Suprapubic skin (tissue), 4 donors: ENCODE results near the gene CFL1. TPM values are rescaled to one million over a fixed set of nuclear protein-coding genes. Genes with fewer than 3 reads are reported as not detected.

ENCODE experiments used
- DNase-seq, 2 donors: peaks; one replicate each; pipeline ENCODE4 v3.0.0-alpha.2; 2019; ENCODE audit warnings: low spot score in 2 of 2
- H3K27ac ChIP-seq: fragments of 200-600 bp; sonication (generic); one replicate; pipeline ENCODE4 v1.5.1; 2019
- H3K27me3 ChIP-seq: fragments of 200-600 bp; sonication (generic); one replicate; pipeline ENCODE4 v1.5.1; 2019
- H3K36me3 ChIP-seq: fragments of 200-600 bp; sonication (generic); one replicate; pipeline ENCODE4 v1.5.1; 2019
- H3K4me1 ChIP-seq: fragments of 200-600 bp; sonication (generic); one replicate; pipeline ENCODE4 v1.5.1; 2019
- H3K4me3 ChIP-seq: fragments of 200-600 bp; sonication (generic); one replicate; pipeline ENCODE4 v1.5.1; 2019; ENCODE audit warnings: mild to moderate bottlenecking
- H3K9me3 ChIP-seq: fragments of 200-600 bp; sonication (generic); one replicate; pipeline ENCODE4 v1.5.1; 2019
- EP300 ChIP-seq: sonication (generic); formaldehyde crosslinking; IDR thresholded peaks from one replicate; pipeline ENCODE4 v1.6.1; 2017; ENCODE audit warnings: antibody characterized with exemption
- POLR2A ChIP-seq, 2 donors: fragments of 450-650 bp; IDR thresholded peaks; one replicate each; pipeline ENCODE4 v1.6.1; 2017; ENCODE audit warnings: antibody characterized with exemption in 2 of 2, mild to moderate bottlenecking in 2 of 2, moderate library complexity in 2 of 2
- POLR2AphosphoS5 ChIP-seq, 3 donors: sonication (generic); formaldehyde crosslinking; IDR thresholded peaks; one replicate each; pipeline ENCODE4 v1.6.1; 2017; ENCODE audit warnings: antibody characterized with exemption in 3 of 3
- WGBS: methylation state at CpG from one replicate; pipeline ENCODE4 v1.1.5; 2018; 5-methylcytosine and 5-hydroxymethylcytosine counted together
- total RNA-seq, 4 donors: library from RNA; depleted of rRNA; stranded (reverse); fragments of >200 nt; gene quantifications; one replicate each; pipeline ENCODE4 v1.1.0, GENCODE V29; 2016
- TF ChIP-seq, protein P1 (sequence below), 2 donors: fragments of 200-600 bp in 1 of 2; fragments of 450-650 bp in 1 of 2; sonication (generic) in 1 of 2; IDR thresholded peaks; one replicate each; pipeline ENCODE4 v1.5.1; 2016 to 2019; ENCODE audit warnings: antibody characterized with exemption in 2 of 2, mild to moderate bottlenecking in 1 of 2, moderate library complexity in 1 of 2

CFL1 gene
- total RNA-seq, 4 donors from 2014 or later, result 331 to 608 (median 584) TPM

DNA sequence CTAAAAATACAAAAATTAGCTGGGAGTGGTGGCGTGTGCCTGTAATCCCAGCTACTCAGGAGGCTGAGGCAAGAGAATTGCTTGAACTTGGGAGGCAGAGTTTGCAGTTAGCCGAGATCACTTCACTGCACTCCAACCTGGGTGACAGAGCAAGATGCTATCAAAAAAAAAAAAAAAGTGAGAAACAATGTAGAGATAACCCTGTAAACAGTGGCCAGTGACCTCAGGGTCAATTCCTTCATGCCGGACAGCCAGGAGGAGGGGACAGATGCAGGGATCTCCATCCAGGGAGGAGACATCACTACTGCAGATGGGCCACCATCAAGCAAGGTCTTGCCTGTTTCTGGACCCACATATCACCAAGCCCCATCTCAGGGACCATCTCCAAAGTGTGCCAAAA is 10.2 kb downstream of the CFL1 start:
- no peak overlapping the region for H3K27ac ChIP-seq
- H3K9me3 ChIP-seq, result no peaks in the 10 kb centered on the region
- peaks cover 19% of the 10 kb centered on the region for H3K36me3 ChIP-seq
- H3K27me3 ChIP-seq, result no peaks in the 10 kb centered on the region
- DNase-seq, result peak in 1 of 2 donors; percentile 46
- no peak overlapping the region for H3K4me3 ChIP-seq
- WGBS, result 88% methylated on average over 3 of the region's 3 CpGs
- peaks cover 5% of the 10 kb centered on the region for H3K4me1 ChIP-seq
- TF ChIP-seq EP300, result no peak
- TF ChIP-seq POLR2AphosphoS5 (IDR thresholded peaks at IDR 0.05), result no peak
- TF ChIP-seq POLR2A (IDR thresholded peaks at IDR 0.05), result no peak
- TF ChIP-seq, protein P1, sequence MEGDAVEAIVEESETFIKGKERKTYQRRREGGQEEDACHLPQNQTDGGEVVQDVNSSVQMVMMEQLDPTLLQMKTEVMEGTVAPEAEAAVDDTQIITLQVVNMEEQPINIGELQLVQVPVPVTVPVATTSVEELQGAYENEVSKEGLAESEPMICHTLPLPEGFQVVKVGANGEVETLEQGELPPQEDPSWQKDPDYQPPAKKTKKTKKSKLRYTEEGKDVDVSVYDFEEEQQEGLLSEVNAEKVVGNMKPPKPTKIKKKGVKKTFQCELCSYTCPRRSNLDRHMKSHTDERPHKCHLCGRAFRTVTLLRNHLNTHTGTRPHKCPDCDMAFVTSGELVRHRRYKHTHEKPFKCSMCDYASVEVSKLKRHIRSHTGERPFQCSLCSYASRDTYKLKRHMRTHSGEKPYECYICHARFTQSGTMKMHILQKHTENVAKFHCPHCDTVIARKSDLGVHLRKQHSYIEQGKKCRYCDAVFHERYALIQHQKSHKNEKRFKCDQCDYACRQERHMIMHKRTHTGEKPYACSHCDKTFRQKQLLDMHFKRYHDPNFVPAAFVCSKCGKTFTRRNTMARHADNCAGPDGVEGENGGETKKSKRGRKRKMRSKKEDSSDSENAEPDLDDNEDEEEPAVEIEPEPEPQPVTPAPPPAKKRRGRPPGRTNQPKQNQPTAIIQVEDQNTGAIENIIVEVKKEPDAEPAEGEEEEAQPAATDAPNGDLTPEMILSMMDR (IDR thresholded peaks at IDR 0.05), result no peak

DNA sequence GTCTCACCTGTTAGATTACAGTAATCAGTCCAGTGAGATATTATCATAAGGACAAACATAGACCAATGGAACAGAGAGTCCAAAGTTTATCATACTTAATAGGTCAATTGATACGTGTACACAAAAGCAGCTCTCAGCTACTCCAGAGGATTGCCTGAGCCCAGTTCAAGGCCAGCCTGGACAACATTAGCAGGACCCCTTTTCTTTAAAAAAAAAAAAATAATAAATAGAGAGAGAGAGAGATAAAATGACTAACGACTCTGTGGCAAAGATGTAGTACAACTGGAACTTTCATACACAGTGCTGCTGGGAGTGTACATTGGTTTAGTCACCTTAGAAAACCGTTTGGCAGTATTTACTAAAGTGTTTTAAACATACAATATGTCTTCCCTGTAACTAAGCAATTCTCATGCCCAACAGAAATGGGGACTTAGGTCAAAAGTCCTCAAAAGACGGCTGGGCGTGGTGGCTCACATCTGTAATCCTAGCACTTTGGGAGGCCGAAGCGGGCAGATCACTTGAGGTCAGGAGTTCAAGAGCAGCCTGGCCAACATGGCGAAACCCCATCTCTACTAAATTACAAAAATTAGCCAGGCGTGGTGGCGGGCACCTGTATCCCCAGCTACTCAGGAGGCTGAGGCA is 13.6 kb downstream of the CFL1 start:
- H3K4me1 ChIP-seq, result no peaks in the 10 kb centered on the region
- WGBS, result 87% methylated on average over 10 of the region's 10 CpGs
- H3K4me3 ChIP-seq, result no peak overlapping the region
- H3K9me3 ChIP-seq, result no peaks in the 10 kb centered on the region
- no peak overlapping the region for H3K27ac ChIP-seq
- TF ChIP-seq POLR2AphosphoS5 (IDR thresholded peaks at IDR 0.05) (no peak), EP300 (no peak), POLR2A (IDR thresholded peaks at IDR 0.05) (no peak)
- TF ChIP-seq, protein P1 (IDR thresholded peaks at IDR 0.05), result no peak
- DNase-seq, result peak in 1 of 2 donors; percentile 20
- no peaks in the 10 kb centered on the region for H3K36me3 ChIP-seq
- H3K27me3 ChIP-seq, result no peaks in the 10 kb centered on the region

DNA sequence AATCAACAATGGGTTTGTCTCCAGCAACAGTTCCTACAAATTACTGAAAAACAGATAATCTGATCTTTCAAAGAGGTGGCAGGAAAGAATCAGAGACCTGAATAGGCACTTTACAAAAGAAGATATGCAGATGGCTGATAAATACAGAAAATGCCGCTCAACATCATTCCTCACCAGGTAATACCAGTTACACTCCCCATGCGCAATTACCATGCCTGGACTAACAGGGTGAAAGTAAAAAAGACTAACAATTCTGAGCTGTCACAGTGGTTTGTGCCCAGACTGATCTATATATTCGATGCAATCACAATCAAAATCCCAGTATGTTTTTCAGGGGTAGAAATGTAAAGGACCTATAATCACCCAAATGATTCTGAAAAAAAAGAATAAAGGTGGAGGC is 14.2 kb downstream of the CFL1 start:
- no peaks in the 10 kb centered on the region for H3K27me3 ChIP-seq
- DNase-seq, result no peak
- H3K36me3 ChIP-seq, result no peaks in the 10 kb centered on the region
- H3K9me3 ChIP-seq, result no peaks in the 10 kb centered on the region
- H3K4me1 ChIP-seq, result no peaks in the 10 kb centered on the region
- no peak overlapping the region for H3K4me3 ChIP-seq
- H3K27ac ChIP-seq, result no peak overlapping the region
- WGBS, result 94% methylated on average over 3 of the region's 3 CpGs
- TF ChIP-seq, protein P1 (IDR thresholded peaks at IDR 0.05), result no peak
- no peak for TF ChIP-seq POLR2AphosphoS5 (IDR thresholded peaks at IDR 0.05)
- no peak for TF ChIP-seq EP300
- TF ChIP-seq POLR2A (IDR thresholded peaks at IDR 0.05), result no peak

DNA sequence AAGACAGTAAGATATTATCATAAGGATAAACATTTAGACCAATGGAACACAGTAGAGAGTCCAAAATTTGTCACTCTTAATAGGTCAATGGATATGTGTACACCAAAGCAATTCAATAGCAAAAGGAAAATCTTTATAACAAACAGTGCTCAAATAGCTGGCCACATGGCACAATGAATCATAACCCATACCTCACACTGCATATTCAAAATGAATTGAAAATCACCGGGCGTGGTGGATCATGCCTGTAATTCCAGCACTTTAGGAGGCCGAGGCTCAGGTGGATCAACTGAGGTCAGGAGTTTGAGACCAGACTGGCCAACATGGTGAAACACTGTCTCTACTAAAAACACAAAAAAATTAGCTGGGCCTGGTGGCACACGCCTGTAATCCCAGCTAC is 15.8 kb downstream of the CFL1 start:
- WGBS, result 96% methylated on average over 4 of the region's 4 CpGs
- no peaks in the 10 kb centered on the region for H3K4me1 ChIP-seq
- H3K4me3 ChIP-seq, result no peak overlapping the region
- no peak for DNase-seq
- no peak overlapping the region for H3K27ac ChIP-seq
- no peaks in the 10 kb centered on the region for H3K36me3 ChIP-seq
- no peaks in the 10 kb centered on the region for H3K27me3 ChIP-seq
- TF ChIP-seq POLR2A (IDR thresholded peaks at IDR 0.05) (no peak), POLR2AphosphoS5 (IDR thresholded peaks at IDR 0.05) (no peak)
- TF ChIP-seq, protein P1 (IDR thresholded peaks at IDR 0.05), result no peak
- no peaks in the 10 kb centered on the region for H3K9me3 ChIP-seq

DNA sequence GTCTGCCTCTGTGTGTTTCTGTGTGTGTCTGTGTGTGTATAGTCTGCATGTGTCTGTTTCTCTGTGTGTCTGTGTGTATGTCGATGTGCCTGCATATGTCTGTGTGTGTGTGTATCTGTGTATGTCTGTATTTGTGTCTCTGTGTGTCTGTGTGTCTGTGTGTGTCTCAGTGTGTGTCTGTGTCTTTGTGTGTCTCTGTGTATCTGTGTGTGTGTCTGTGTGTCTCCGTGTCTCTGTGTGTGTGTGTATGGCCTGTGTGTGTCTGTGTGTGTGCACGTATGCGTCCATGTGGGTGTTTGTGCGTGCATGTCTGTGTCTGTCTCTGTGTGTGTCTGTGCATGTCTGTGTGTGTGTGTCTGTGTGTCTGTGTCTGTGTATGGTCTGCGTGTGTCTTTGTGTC is 23.8 kb downstream of the CFL1 start:
- TF ChIP-seq, protein P1 (IDR thresholded peaks at IDR 0.05), result no peak
- TF ChIP-seq EP300 (no peak), POLR2AphosphoS5 (IDR thresholded peaks at IDR 0.05) (no peak), POLR2A (IDR thresholded peaks at IDR 0.05) (no peak)
- peak in 1 of 2 donors; percentile 30 for DNase-seq

More for the DNA sequence above, 23.8 kb downstream of the CFL1 start:
- Histone ChIP-seq H3K4me3 (peak overlapping the region; percentile 68), H3K9me3 (no peaks in the 10 kb centered on the region), H3K27ac (no peak overlapping the region), H3K27me3 (no peaks in the 10 kb centered on the region), H3K4me1 (peaks cover 19% of the 10 kb centered on the region), H3K36me3 (no peaks in the 10 kb centered on the region)
- 52% methylated on average over 5 of the region's 6 CpGs for WGBS
